Astrocyte (in vitro differentiated cells and primary cell): Measurements from ENCODE around the gene RPP25.

Experiments used
- CTCF ChIP-seq: IDR thresholded peaks from 2 replicates; pipeline ENCODE4 v1.5.1; 2011; ENCODE audit warnings: low read depth, mild to moderate bottlenecking, inconsistent platforms, low read length, moderate library complexity; ENCODE audit not compliant: insufficient read depth
- EZH2 ChIP-seq: IDR thresholded peaks from 2 replicates; pipeline ENCODE4 v1.6.1; 2012; ENCODE audit warnings: mild to moderate bottlenecking, low read length, inconsistent platforms; ENCODE audit not compliant: insufficient read depth

- peak; percentile 87 for TF ChIP-seq EZH2
- no peak for TF ChIP-seq CTCF
Measured at GRCh38 chr15:74958320-74958907, 1.8 kb upstream of the RPP25 start.
